IgD-negative memory B cell (primary cell): ENCODE measurements around the gene SERAC1. TPM values are rescaled to one million over a fixed set of nuclear protein-coding genes. Genes with fewer than 3 reads are reported as not detected.
"Not testable (repeated sequence)": the region's sequence is repeated elsewhere in the genome, so short reads cannot be mapped to it uniquely, and the experiment has no call there.

ENCODE experiments used
- H3K27ac Mint-ChIP-seq, 3 donors: one replicate each; pipeline ENCODE4 v1.8.0; 2020 to 2022; ENCODE audit warnings: mild to moderate bottlenecking in 3 of 3, mixed read lengths in 3 of 3, moderate library complexity in 1 of 3
- H3K27me3 Mint-ChIP-seq: one replicate; pipeline ENCODE4 v1.8.0; 2021; ENCODE audit warnings: mixed read lengths
- H3K36me3 Mint-ChIP-seq: one replicate; pipeline ENCODE4 v1.8.0; 2020; ENCODE audit warnings: mild to moderate bottlenecking, mixed read lengths
- H3K4me1 Mint-ChIP-seq, 3 donors: one replicate each; pipeline ENCODE4 v1.8.0; 2020 to 2022; ENCODE audit warnings: mixed read lengths in 3 of 3, mild to moderate bottlenecking in 1 of 3
- H3K4me3 Mint-ChIP-seq, 4 donors: one replicate each; pipeline ENCODE4 v1.8.0; 2020 to 2022; ENCODE audit warnings: mild to moderate bottlenecking in 4 of 4, mixed read lengths in 4 of 4, moderate library complexity in 3 of 4
- H3K9me3 Mint-ChIP-seq, 3 donors: one replicate each; pipeline ENCODE4 v1.8.0; 2020 to 2021; ENCODE audit warnings: mixed read lengths in 3 of 3, mild to moderate bottlenecking in 1 of 3
- polyA plus RNA-seq: library from polyadenylated mRNA; unstranded; fragments of 300-500 nt; fragmentation: Illumina TruSeq; gene quantifications from one replicate; pipeline ENCODE4 v1.2.3, GENCODE V29; 2021

The SERAC1 gene
- polyA plus RNA-seq = 2.1 TPM

DNA sequence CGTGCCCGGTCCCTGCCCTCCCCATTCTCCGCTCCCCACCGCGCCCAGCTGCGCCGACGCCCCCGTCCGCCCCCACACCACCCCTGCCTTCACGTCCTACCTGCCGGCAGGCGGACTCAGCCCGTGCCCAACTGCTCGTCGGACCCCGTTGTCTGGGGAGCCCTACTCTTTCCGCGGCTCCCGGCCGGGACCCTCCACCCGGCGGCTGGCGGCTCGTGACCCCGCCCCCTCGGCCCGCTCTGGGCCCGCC is at the start of gene SERAC1:
Gene SERAC1 (minus strand): TSS at position 223 of the 250 bp plus-strand sequence. CDS start 9,899 bp downstream, outside the sequence.
- peaks cover 5 to 16% (median 6%) of the 10 kb centered on the region in 3 donors for H3K4me1 Mint-ChIP-seq
- H3K36me3 Mint-ChIP-seq = no peaks in the 10 kb centered on the region
- peaks cover 2% of the 10 kb centered on the region for H3K27me3 Mint-ChIP-seq
- no peaks in the 10 kb centered on the region for H3K9me3 Mint-ChIP-seq
- peak within 1 kb of the TSS; percentile 85 to 99 (median 96) for H3K27ac Mint-ChIP-seq
- H3K4me3 Mint-ChIP-seq = peak within 1 kb of the TSS; percentile 91 to 99 (median 95)

GRCh38 chr6:158213925-158214674 is 46.0 kb upstream of the SERAC1 start:
- H3K4me3 Mint-ChIP-seq = no peak overlapping the region
- H3K27ac Mint-ChIP-seq = no peak overlapping the region
- no peaks in the 10 kb centered on the region for H3K36me3 Mint-ChIP-seq
- H3K27me3 Mint-ChIP-seq = peaks cover 3% of the 10 kb centered on the region
- no peaks in the 10 kb centered on the region for H3K9me3 Mint-ChIP-seq
- H3K4me1 Mint-ChIP-seq = no peaks in the 10 kb centered on the region

DNA sequence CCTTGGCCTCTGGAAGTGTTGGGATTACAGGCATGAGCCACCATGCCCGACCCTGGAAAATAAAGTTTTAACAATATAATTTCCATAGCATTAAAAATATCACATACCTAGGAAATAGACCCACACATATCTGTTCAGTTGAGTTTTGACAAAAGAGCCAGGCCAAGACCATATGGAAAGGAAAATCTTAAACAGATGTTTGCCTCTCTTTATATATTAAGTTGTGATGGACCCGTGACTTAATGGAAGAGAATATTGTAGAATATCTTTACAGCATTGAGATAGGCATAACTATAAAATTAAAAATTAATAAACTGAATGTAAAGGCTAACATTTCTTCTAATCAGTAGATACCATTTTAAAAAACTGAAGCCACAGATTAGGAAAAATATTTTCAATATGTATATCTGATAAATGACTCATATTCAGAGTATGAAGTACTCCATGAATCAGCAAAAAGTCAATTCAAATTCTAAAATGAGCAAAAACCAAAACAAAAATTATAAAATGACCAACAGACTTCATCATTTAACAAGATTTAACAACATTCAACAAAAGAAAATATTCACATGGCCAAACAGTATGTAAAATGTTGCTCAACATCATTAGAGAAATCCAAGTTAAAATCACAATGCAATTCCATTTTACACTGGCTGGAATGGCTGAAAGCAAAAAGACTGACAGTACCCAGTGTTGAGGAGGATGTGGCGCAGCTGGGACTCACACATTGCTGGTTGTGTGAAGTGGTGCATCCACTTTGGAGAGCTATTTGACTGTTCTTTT is 43.4 kb upstream of the SERAC1 start:
- Mint-ChIP-seq H3K27me3 (peaks cover 17% of the 10 kb centered on the region), H3K4me1 (peaks cover 0 to 6% (median 2%) of the 10 kb centered on the region in 3 donors), H3K27ac (peak overlapping the region in 1 of 3 donors; percentile 59), H3K9me3 (no peaks in the 10 kb centered on the region), H3K36me3 (no peaks in the 10 kb centered on the region), H3K4me3 (no peak overlapping the region)

DNA sequence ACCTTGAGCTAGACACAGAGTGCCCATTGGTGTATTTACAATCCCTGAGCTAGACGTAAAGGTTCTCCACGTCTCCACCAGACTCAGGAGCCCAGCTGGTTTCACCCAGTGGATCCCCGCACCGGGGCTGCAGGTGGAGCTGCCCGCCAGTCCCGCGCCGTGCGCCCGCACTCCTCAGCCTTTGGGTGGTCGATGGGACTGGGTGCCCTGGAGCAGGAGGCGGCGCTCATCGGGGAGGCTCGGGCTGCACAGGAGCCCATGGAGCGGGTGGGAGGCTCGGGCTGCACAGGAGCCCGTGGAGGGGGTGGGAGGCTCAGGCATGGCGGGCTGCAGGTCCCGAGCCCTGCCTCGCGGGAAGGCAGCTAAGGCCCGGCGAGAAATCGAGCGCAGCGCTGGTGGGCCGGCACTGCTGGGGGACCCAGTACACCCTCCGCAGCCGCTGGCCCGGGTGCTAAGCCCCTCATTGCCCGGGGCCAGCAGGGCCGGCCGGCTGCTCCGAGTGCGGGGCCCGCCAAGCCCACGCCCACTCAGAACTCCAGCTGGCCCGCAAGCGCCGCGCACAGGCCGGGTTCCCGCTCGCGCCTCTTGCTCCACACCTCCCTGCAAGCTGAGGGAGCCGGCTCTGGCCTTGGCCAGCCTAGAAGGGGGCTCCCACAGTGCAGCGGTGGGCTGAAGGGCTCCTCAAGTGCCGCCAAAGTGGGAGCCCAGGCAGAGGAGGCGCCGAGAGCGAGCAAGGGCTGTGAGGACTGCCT is 41.7 kb upstream of the SERAC1 start:
- H3K27ac Mint-ChIP-seq, H3K36me3 Mint-ChIP-seq, H3K9me3 Mint-ChIP-seq, H3K4me1 Mint-ChIP-seq: not testable (repeated sequence)
- peaks cover 17% of the 10 kb centered on the region for H3K27me3 Mint-ChIP-seq
- H3K4me3 Mint-ChIP-seq = peak overlapping the region in 1 of 4 donors; percentile 12

- H3K27ac Mint-ChIP-seq, H3K9me3 Mint-ChIP-seq, H3K36me3 Mint-ChIP-seq, H3K4me1 Mint-ChIP-seq: not testable (repeated sequence)
- Mint-ChIP-seq H3K27me3 (peaks cover 17% of the 10 kb centered on the region), H3K4me3 (peak overlapping the region in 1 of 4 donors; percentile 82)
Measured at GRCh38 chr6:158208226-158209030, 40.4 kb upstream of the SERAC1 start.

- H3K4me3 Mint-ChIP-seq = peak overlapping the region in 1 of 4 donors; percentile 2
- H3K27ac Mint-ChIP-seq = no peak overlapping the region
Measured at GRCh38 chr6:158207422-158207788, 39.3 kb upstream of the SERAC1 start.

GRCh38 chr6:158206740-158207421 is 38.8 kb upstream of the SERAC1 start:
- Mint-ChIP-seq H3K27me3 (peaks cover 17% of the 10 kb centered on the region), H3K4me3 (peak overlapping the region in 1 of 4 donors; percentile 2), H3K4me1 (peaks cover 0 to 6% (median 2%) of the 10 kb centered on the region in 3 donors), H3K36me3 (no peaks in the 10 kb centered on the region), H3K27ac (no peak overlapping the region), H3K9me3 (no peaks in the 10 kb centered on the region)

More at GRCh38 chr6:158207422-158207788, 39.3 kb upstream of the SERAC1 start:
- Mint-ChIP-seq H3K36me3 (no peaks in the 10 kb centered on the region), H3K9me3 (no peaks in the 10 kb centered on the region), H3K27me3 (peaks cover 17% of the 10 kb centered on the region), H3K4me1 (peaks cover 0 to 6% (median 2%) of the 10 kb centered on the region in 3 donors)

DNA sequence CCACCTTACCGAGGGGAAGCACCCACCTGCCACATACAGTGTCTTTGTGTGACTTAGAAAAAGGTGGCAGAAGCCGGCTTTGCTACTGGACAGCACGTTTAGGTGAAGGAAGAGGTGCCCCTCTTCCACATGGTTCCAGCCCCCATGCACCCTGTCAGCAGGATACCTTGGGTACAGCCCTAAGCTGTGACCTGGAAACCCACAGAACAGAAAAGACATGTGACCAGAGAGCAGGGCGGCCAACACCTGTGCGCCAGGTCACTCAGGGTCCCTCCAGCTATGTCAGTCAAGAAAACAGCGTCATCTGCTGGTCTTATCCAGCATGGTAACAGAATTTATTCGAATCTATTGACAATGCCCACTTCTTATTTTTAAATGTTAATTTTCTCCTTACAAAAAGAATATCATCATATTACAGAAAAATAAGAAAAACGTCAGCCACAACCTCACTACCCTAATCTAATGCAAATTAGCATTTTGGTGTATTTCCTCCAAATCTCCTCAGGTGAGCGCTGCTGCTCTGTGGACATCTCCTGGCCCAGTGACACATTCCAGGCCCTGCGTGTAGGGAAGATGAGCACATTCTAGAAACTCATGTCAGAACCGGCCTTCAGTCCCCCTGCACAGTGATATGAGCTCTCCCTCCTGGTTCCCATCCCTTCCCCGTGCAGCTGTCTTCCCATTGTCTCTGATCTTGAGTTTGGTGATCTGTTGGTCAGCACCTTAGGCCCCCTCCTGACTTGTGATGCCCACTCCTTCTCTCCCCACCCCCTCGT is 37.3 kb upstream of the SERAC1 start:
- Mint-ChIP-seq H3K4me3 (no peak overlapping the region), H3K4me1 (peaks cover 0 to 8% (median 2%) of the 10 kb centered on the region in 3 donors), H3K27me3 (peaks cover 14% of the 10 kb centered on the region), H3K36me3 (no peaks in the 10 kb centered on the region), H3K27ac (no peak overlapping the region), H3K9me3 (no peaks in the 10 kb centered on the region)

DNA sequence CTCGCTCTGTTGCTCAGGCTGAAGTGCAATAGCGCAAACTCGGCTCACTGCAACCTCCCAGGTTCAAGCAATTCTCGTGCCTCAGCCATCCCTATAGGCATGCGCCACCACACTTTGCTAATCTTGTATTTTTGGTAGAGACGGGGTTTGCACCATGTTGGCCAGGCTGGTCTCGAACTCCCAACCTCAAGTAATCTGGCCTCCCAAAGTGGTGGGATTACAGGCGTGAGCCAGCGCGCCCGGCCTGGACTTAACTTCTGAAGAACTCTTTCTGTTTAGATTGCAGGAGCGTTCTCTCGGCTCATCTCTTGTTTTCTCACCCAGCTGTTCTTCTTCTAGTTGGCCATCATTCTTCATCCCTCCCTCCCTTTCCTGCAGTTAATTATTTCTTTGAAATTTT is 30.4 kb upstream of the SERAC1 start:
- H3K27me3 Mint-ChIP-seq = no peaks in the 10 kb centered on the region
- H3K4me1 Mint-ChIP-seq = peaks cover 0 to 2% (median 0%) of the 10 kb centered on the region in 3 donors
- H3K27ac Mint-ChIP-seq = no peak overlapping the region
- peaks cover 1% of the 10 kb centered on the region for H3K36me3 Mint-ChIP-seq
- no peaks in the 10 kb centered on the region for H3K9me3 Mint-ChIP-seq
- no peak overlapping the region for H3K4me3 Mint-ChIP-seq

DNA sequence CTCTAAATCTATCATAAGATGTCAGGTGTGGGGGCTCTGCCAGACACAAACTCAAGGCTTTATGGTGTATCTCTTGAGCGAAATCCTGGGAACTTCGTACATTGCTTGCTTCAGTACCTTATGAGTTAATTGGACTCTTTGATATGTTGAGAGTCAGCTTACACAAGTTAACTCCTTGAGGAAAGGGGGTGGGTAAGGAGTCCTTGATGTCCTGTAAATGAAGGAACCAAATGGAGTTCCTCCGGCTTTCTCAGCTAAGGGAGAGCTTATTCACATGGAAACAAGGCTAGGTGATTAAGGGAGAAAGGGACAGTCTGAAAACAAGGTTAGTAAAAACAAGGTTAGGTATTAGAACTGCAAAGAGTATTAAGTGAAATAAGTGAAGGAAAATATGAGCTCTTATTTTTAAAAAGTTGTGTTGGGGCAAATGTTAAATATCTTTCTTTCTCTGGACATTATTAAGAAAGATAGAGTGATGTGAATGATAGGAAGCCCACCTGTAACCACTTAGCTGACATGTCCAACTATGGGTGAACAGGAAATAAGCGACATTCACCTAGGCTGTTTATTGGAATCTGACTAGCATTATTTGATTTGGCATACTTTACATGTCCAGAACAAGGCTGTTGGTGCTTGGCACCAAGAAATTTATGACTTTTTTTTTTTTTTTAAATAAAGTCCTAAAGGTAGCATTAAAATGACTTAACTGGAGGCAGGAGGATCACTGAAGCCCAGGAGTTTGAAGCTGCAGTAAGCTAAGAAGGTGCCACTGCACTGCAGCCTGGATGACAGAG is 26.6 kb upstream of the SERAC1 start:
- H3K36me3 Mint-ChIP-seq = peaks cover 7% of the 10 kb centered on the region

GRCh38 chr6:158191761-158192160 is 23.7 kb upstream of the SERAC1 start:
- peaks cover 11% of the 10 kb centered on the region for H3K36me3 Mint-ChIP-seq
- no peaks in the 10 kb centered on the region for H3K4me1 Mint-ChIP-seq
- no peak overlapping the region for H3K4me3 Mint-ChIP-seq
- no peak overlapping the region for H3K27ac Mint-ChIP-seq
- H3K9me3 Mint-ChIP-seq = no peaks in the 10 kb centered on the region
- H3K27me3 Mint-ChIP-seq = no peaks in the 10 kb centered on the region

More for the DNA sequence above, 26.6 kb upstream of the SERAC1 start:
- Mint-ChIP-seq H3K4me3 (peak overlapping the region in 1 of 4 donors; percentile 20), H3K27me3 (no peaks in the 10 kb centered on the region), H3K9me3 (no peaks in the 10 kb centered on the region), H3K27ac (no peak overlapping the region), H3K4me1 (no peaks in the 10 kb centered on the region)

GRCh38 chr6:158191032-158191431 is 23.0 kb upstream of the SERAC1 start:
- no peak overlapping the region for H3K27ac Mint-ChIP-seq
- H3K4me3 Mint-ChIP-seq = no peak overlapping the region
- no peaks in the 10 kb centered on the region for H3K4me1 Mint-ChIP-seq
- no peaks in the 10 kb centered on the region for H3K27me3 Mint-ChIP-seq
- H3K9me3 Mint-ChIP-seq = peaks cover 0 to 2% (median 0%) of the 10 kb centered on the region in 3 donors
- peaks cover 10% of the 10 kb centered on the region for H3K36me3 Mint-ChIP-seq

DNA sequence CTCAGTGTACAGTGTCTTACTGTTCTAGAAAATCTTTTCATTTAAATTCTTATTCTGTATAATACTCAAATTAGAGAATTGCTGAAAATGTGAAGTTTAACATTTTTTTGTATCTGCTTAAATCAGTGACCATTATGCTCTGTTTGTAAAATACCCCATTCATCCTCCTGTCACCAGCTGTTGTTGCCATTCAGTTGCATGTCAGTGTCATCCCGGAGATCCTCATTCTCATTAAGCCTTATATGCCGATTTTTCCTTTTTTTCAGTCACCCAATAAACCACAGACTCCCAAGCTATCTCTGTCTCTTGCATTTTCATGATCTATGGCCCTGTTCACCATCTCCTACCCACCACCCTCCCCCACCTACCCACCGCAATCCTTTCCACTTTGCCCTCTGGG is 20.5 kb upstream of the SERAC1 start:
- Mint-ChIP-seq H3K4me1 (no peaks in the 10 kb centered on the region), H3K9me3 (peaks cover 0 to 2% (median 0%) of the 10 kb centered on the region in 3 donors), H3K27me3 (no peaks in the 10 kb centered on the region), H3K4me3 (no peak overlapping the region), H3K27ac (no peak overlapping the region), H3K36me3 (peaks cover 10% of the 10 kb centered on the region)
